Mesenchymal stem cell (in vitro differentiated cells and primary cell): Measurements from ENCODE around the gene ZNF546.

Experiments
- DNase-seq: peaks from one replicate; pipeline ENCODE4 v3.0.0-alpha.2; 2013
- H2AFZ ChIP-seq: one replicate; pipeline ENCODE4 v1.6.1; 2013; ENCODE audit warnings: low read depth, mild to moderate bottlenecking, control low read depth, inconsistent platforms, low read length, moderate library complexity
- H2AK5ac ChIP-seq: 2 replicates; pipeline ENCODE4 v1.6.1; 2013; ENCODE audit warnings: low read length, moderate library complexity, mild to moderate bottlenecking, inconsistent platforms; ENCODE audit not compliant: severe bottlenecking
- H2BK120ac ChIP-seq: one replicate; pipeline ENCODE4 v1.6.1; 2013; ENCODE audit warnings: low read depth, mild to moderate bottlenecking, inconsistent platforms, low read length, moderate library complexity
- H2BK12ac ChIP-seq, 2 experiments: one replicate each; pipeline ENCODE4 v1.6.1; 2013; ENCODE audit warnings: inconsistent platforms in 2 of 2, low read length in 2 of 2, mild to moderate bottlenecking in 2 of 2, moderate library complexity in 2 of 2, control low read depth in 1 of 2
- H2BK15ac ChIP-seq: one replicate; pipeline ENCODE4 v1.6.1; 2013; ENCODE audit warnings: mild to moderate bottlenecking, low read depth, inconsistent platforms; ENCODE audit not compliant: poor library complexity, severe bottlenecking
- H2BK5ac ChIP-seq: 2 replicates; pipeline ENCODE4 v1.6.1; 2013; ENCODE audit warnings: low read depth, mild to moderate bottlenecking, low read length, control low read depth, inconsistent platforms; ENCODE audit not compliant: poor library complexity, severe bottlenecking
- H3K14ac ChIP-seq, 2 experiments: one replicate each; pipeline ENCODE4 v1.6.1; 2013; ENCODE audit warnings: inconsistent platforms in 2 of 2, low read length in 2 of 2, control low read depth in 1 of 2, mild to moderate bottlenecking in 1 of 2, moderate library complexity in 1 of 2
- H3K18ac ChIP-seq, 2 experiments: one replicate each; pipeline ENCODE4 v1.6.1; 2013; ENCODE audit warnings: inconsistent platforms in 2 of 2, low read length in 2 of 2, control low read depth in 1 of 2, low read depth in 1 of 2, mild to moderate bottlenecking in 1 of 2
- H3K23ac ChIP-seq, 2 experiments: one replicate each; pipeline ENCODE4 v1.6.1; 2013; ENCODE audit warnings: inconsistent platforms in 2 of 2, low read length in 2 of 2, mild to moderate bottlenecking in 2 of 2, moderate library complexity in 2 of 2, control low read depth in 1 of 2
- H3K27ac ChIP-seq: 2 replicates; pipeline ENCODE4 v1.5.1; 2013; ENCODE audit warnings: mild to moderate bottlenecking, moderate library complexity, low read length, control low read depth, inconsistent platforms; ENCODE audit not compliant: poor library complexity, severe bottlenecking
- H3K27me3 ChIP-seq, 2 experiments: 2 replicates each; pipeline versions ENCODE4 v1.6.1 to v1.7.0; 2013; ENCODE audit warnings: low read length in 2 of 2, mild to moderate bottlenecking in 2 of 2, moderate library complexity in 2 of 2, control low read depth in 1 of 2, inconsistent platforms in 1 of 2; ENCODE audit not compliant: control insufficient read depth in 1 of 2, insufficient read depth in 1 of 2
- H3K36me3 ChIP-seq, 2 experiments: 2 replicates each; pipeline versions ENCODE4 v1.6.1 to v1.7.0; 2013; ENCODE audit warnings: low read length in 2 of 2, control low read depth in 1 of 2, inconsistent platforms in 1 of 2, low read depth in 1 of 2, mild to moderate bottlenecking in 1 of 2; ENCODE audit not compliant: insufficient read depth in 2 of 2, control insufficient read depth in 1 of 2
- H3K4ac ChIP-seq, 2 experiments: one replicate each; pipeline ENCODE4 v1.6.1; 2013; ENCODE audit warnings: inconsistent platforms in 2 of 2, low read length in 2 of 2, mild to moderate bottlenecking in 2 of 2, moderate library complexity in 2 of 2, control low read depth in 1 of 2, low read depth in 1 of 2
- H3K4me1 ChIP-seq: 2 replicates; pipeline ENCODE4 v1.6.1; 2013; ENCODE audit warnings: low read depth, low read length, control low read depth; ENCODE audit not compliant: control insufficient read depth, insufficient read depth
- H3K4me2 ChIP-seq: 2 replicates; pipeline ENCODE4 v1.6.1; 2013; ENCODE audit warnings: low read length, mild to moderate bottlenecking, inconsistent platforms; ENCODE audit not compliant: poor library complexity, severe bottlenecking
- H3K4me3 ChIP-seq, 2 experiments: 2 replicates each; pipeline versions ENCODE4 v1.5.1 to v1.7.0; 2013; ENCODE audit warnings: low read length in 2 of 2, mild to moderate bottlenecking in 2 of 2, control low read depth in 1 of 2, low read depth in 1 of 2; ENCODE audit not compliant: insufficient read depth in 1 of 2
- H3K79me1 ChIP-seq: replicated peaks from 2 replicates; pipeline ENCODE4 v1.6.1; 2013; ENCODE audit warnings: mild to moderate bottlenecking, control low read depth, low read length, inconsistent platforms; ENCODE audit not compliant: poor library complexity, severe bottlenecking
- H3K9ac ChIP-seq: 2 replicates; pipeline ENCODE4 v1.7.0; 2013; ENCODE audit warnings: mild to moderate bottlenecking, low read length, moderate library complexity
- H3K9me3 ChIP-seq: 2 replicates; pipeline ENCODE4 v1.7.0; 2013; ENCODE audit warnings: mild to moderate bottlenecking, low read length; ENCODE audit not compliant: control insufficient read depth
- H4K8ac ChIP-seq: one replicate; pipeline ENCODE4 v1.6.1; 2013; ENCODE audit warnings: inconsistent platforms, mild to moderate bottlenecking, low read length, moderate library complexity
- H4K91ac ChIP-seq: one replicate; pipeline ENCODE4 v1.6.1; 2013; ENCODE audit warnings: mild to moderate bottlenecking, low read length, inconsistent platforms
- WGBS: methylation state at CpG from one replicate; pipeline ENCODE4 v1.1.7; 2013; ENCODE audit warnings: mixed read lengths; 5-methylcytosine and 5-hydroxymethylcytosine counted together

The ZNF546 gene

GRCh38 chr19:39986643-39987042 lies 10.2 kb upstream of the ZNF546 start:
- no peak overlapping the region for H2BK12ac ChIP-seq
- no peak overlapping the region for H3K18ac ChIP-seq
- peak overlapping the region in 1 of 2 experiments; percentile 4 for H3K4me3 ChIP-seq

GRCh38 chr19:39987167-39987566 lies 9.7 kb upstream of the ZNF546 start:
- Histone ChIP-seq H3K18ac (no peak overlapping the region), H3K9me3 (peaks cover 34% of the 10 kb centered on the region), H4K8ac (no peak overlapping the region), H2BK120ac (no peak overlapping the region), H3K27me3 (no peaks in the 10 kb centered on the region), H2AK5ac (no peak overlapping the region), H3K14ac (no peak overlapping the region), H4K91ac (no peak overlapping the region), H3K4me3 (no peak overlapping the region), H2BK5ac (no peak overlapping the region), H3K79me1 (peaks cover 12% of the 10 kb centered on the region), H3K23ac (no peak overlapping the region), H2BK15ac (no peak overlapping the region), H2BK12ac (no peak overlapping the region), H3K36me3 (peaks cover 2 to 18% of the 10 kb centered on the region in 2 experiments), H2AFZ (no peak overlapping the region), H3K4me1 (no peaks in the 10 kb centered on the region), H3K9ac (no peak overlapping the region), H3K27ac (no peak overlapping the region), H3K4ac (no peak overlapping the region), H3K4me2 (no peak overlapping the region)
- no peak for DNase-seq

More at GRCh38 chr19:39986643-39987042, 10.2 kb upstream of the ZNF546 start:
- Histone ChIP-seq H2AFZ (no peak overlapping the region), H2BK5ac (no peak overlapping the region), H3K4me2 (no peak overlapping the region), H3K27ac (no peak overlapping the region), H3K23ac (no peak overlapping the region), H3K27me3 (no peaks in the 10 kb centered on the region), H3K9me3 (peaks cover 34% of the 10 kb centered on the region), H4K91ac (no peak overlapping the region), H3K36me3 (peaks cover 6 to 22% of the 10 kb centered on the region in 2 experiments), H3K9ac (no peak overlapping the region), H2BK120ac (no peak overlapping the region), H3K79me1 (peaks cover 12% of the 10 kb centered on the region), H3K14ac (no peak overlapping the region), H3K4ac (no peak overlapping the region), H2BK15ac (no peak overlapping the region), H3K4me1 (no peaks in the 10 kb centered on the region), H4K8ac (no peak overlapping the region), H2AK5ac (no peak overlapping the region)
- DNase-seq, result no peak

GRCh38 chr19:39987596-39987995 lies 9.3 kb upstream of the ZNF546 start:
- no peak overlapping the region for H3K18ac ChIP-seq
- no peak overlapping the region for H4K8ac ChIP-seq
- H2BK15ac ChIP-seq, result no peak overlapping the region
- no peak overlapping the region for H3K14ac ChIP-seq
- H3K27me3 ChIP-seq, result no peaks in the 10 kb centered on the region
- no peak overlapping the region for H3K23ac ChIP-seq
- no peaks in the 10 kb centered on the region for H3K4me1 ChIP-seq
- no peak overlapping the region for H3K4ac ChIP-seq
- H3K79me1 ChIP-seq, result peaks cover 12% of the 10 kb centered on the region
- H3K4me3 ChIP-seq, result no peak overlapping the region
- no peak overlapping the region for H4K91ac ChIP-seq
- DNase-seq, result no peak
- H2BK5ac ChIP-seq, result no peak overlapping the region
- H3K9ac ChIP-seq, result no peak overlapping the region
- no CpG with 5 or more reads among the region's 1 CpG for WGBS
- no peak overlapping the region for H3K27ac ChIP-seq
- H2AK5ac ChIP-seq, result no peak overlapping the region
- no peak overlapping the region for H2BK120ac ChIP-seq
- H3K36me3 ChIP-seq, result peaks cover 2 to 14% of the 10 kb centered on the region in 2 experiments
- H3K4me2 ChIP-seq, result no peak overlapping the region
- peaks cover 34% of the 10 kb centered on the region for H3K9me3 ChIP-seq
- no peak overlapping the region for H2AFZ ChIP-seq
- H2BK12ac ChIP-seq, result no peak overlapping the region

GRCh38 chr19:39993605-39994004 lies 3.3 kb upstream of the ZNF546 start:
- peaks cover 8% of the 10 kb centered on the region for H3K4me1 ChIP-seq
- H2BK5ac ChIP-seq, result no peak overlapping the region
- H3K27ac ChIP-seq, result no peak overlapping the region
- H2AFZ ChIP-seq, result no peak overlapping the region
- no peak overlapping the region for H2BK120ac ChIP-seq
- H3K27me3 ChIP-seq, result no peaks in the 10 kb centered on the region
- H4K91ac ChIP-seq, result no peak overlapping the region
- WGBS, result 100% methylated on average over 1 of the region's 1 CpG
- no peak overlapping the region for H3K23ac ChIP-seq
- no peak for DNase-seq
- H3K14ac ChIP-seq, result no peak overlapping the region
- no peak overlapping the region for H3K18ac ChIP-seq
- peaks cover 29% of the 10 kb centered on the region for H3K79me1 ChIP-seq
- H2BK15ac ChIP-seq, result no peak overlapping the region
- H4K8ac ChIP-seq, result no peak overlapping the region
- H3K4me2 ChIP-seq, result no peak overlapping the region
- H2BK12ac ChIP-seq, result no peak overlapping the region
- no peak overlapping the region for H2AK5ac ChIP-seq
- no peak overlapping the region for H3K4ac ChIP-seq
- no peak overlapping the region for H3K9ac ChIP-seq
- no peak overlapping the region for H3K4me3 ChIP-seq
- H3K36me3 ChIP-seq, result peaks cover 0 to 3% of the 10 kb centered on the region in 2 experiments
- H3K9me3 ChIP-seq, result no peaks in the 10 kb centered on the region
